H9 (cell line): ENCODE data around the gene CCNY. TPM values are rescaled to one million over a fixed set of nuclear protein-coding genes. Genes with fewer than 3 reads are reported as not detected.

Source experiments
- DNase-seq: peaks from one replicate; pipeline ENCODE4 v3.0.0-alpha.2; 2017
- H2AFZ ChIP-seq: one replicate; pipeline ENCODE4 v1.6.1; 2013; ENCODE audit warnings: mild to moderate bottlenecking, low read length, control low read depth, moderate library complexity
- H2AK5ac ChIP-seq: 2 replicates; pipeline ENCODE4 v1.6.1; 2013; ENCODE audit warnings: low read length, control low read depth, mixed read lengths; ENCODE audit not compliant: insufficient read length
- H2BK120ac ChIP-seq: one replicate; pipeline ENCODE4 v1.6.1; 2013; ENCODE audit warnings: low read depth, mild to moderate bottlenecking, low read length, control low read depth, inconsistent platforms; ENCODE audit not compliant: poor library complexity, severe bottlenecking
- H2BK12ac ChIP-seq: 2 replicates; pipeline ENCODE4 v1.6.1; 2013; ENCODE audit warnings: low read length, control low read depth, mixed read lengths, low read depth; ENCODE audit not compliant: insufficient read length
- H2BK15ac ChIP-seq: 2 replicates; pipeline ENCODE4 v1.6.1; 2013; ENCODE audit warnings: low read depth, low read length, control low read depth
- H2BK20ac ChIP-seq: one replicate; pipeline ENCODE4 v1.6.1; 2013; ENCODE audit warnings: low read depth, mild to moderate bottlenecking, low read length, control low read depth, inconsistent platforms; ENCODE audit not compliant: poor library complexity, severe bottlenecking
- H2BK5ac ChIP-seq: 2 replicates; pipeline ENCODE4 v1.6.1; 2013; ENCODE audit warnings: low read length, control low read depth, mixed read lengths; ENCODE audit not compliant: insufficient read length
- H3K14ac ChIP-seq: 2 replicates; pipeline ENCODE4 v1.6.1; 2013; ENCODE audit warnings: low read length, control low read depth; ENCODE audit not compliant: insufficient read depth
- H3K18ac ChIP-seq: 2 replicates; pipeline ENCODE4 v1.6.1; 2013; ENCODE audit warnings: low read depth, mild to moderate bottlenecking, mixed read lengths, low read length, control low read depth; ENCODE audit not compliant: insufficient read length
- H3K23ac ChIP-seq: 2 replicates; pipeline ENCODE4 v1.6.1; 2013; ENCODE audit warnings: low read length, control low read depth, mixed read lengths, low read depth; ENCODE audit not compliant: insufficient read length
- H3K23me2 ChIP-seq: 2 replicates; pipeline ENCODE4 v1.6.1; 2013; ENCODE audit warnings: low read depth, mild to moderate bottlenecking, mixed read lengths, low read length, control low read depth; ENCODE audit not compliant: insufficient read length, poor library complexity, severe bottlenecking
- H3K27ac ChIP-seq: 2 replicates; pipeline ENCODE4 v1.5.1; 2013; ENCODE audit warnings: low read length, control low read depth, mixed read lengths, low read depth; ENCODE audit not compliant: insufficient read length
- H3K27me3 ChIP-seq: 2 replicates; pipeline ENCODE4 v1.6.1; 2013; ENCODE audit warnings: low read length, control low read depth, inconsistent platforms; ENCODE audit not compliant: insufficient read depth
- H3K4ac ChIP-seq: 2 replicates; pipeline ENCODE4 v1.6.1; 2013; ENCODE audit warnings: low read depth, mild to moderate bottlenecking, control low read depth, inconsistent platforms, low read length, moderate library complexity
- H3K4me1 ChIP-seq: 2 replicates; pipeline ENCODE4 v1.6.1; 2013; ENCODE audit warnings: low read length, control low read depth, inconsistent platforms; ENCODE audit not compliant: insufficient read depth
- H3K4me2 ChIP-seq: 2 replicates; pipeline ENCODE4 v1.6.1; 2013; ENCODE audit warnings: low read length, control low read depth, mixed read lengths; ENCODE audit not compliant: insufficient read length, insufficient read depth
- H3K56ac ChIP-seq: 2 replicates; pipeline ENCODE4 v1.6.1; 2013; ENCODE audit warnings: low read depth, mild to moderate bottlenecking, mixed read lengths, low read length, control low read depth; ENCODE audit not compliant: insufficient read length
- H3K79me1 ChIP-seq: 2 replicates; pipeline ENCODE4 v1.6.1; 2013; ENCODE audit warnings: low read depth, mild to moderate bottlenecking, moderate library complexity, low read length, control low read depth, inconsistent platforms; ENCODE audit not compliant: insufficient read depth, poor library complexity, severe bottlenecking
- H3K79me2 ChIP-seq: 2 replicates; pipeline ENCODE4 v1.6.1; 2013; ENCODE audit warnings: low read length, control low read depth, inconsistent platforms; ENCODE audit not compliant: insufficient read depth
- H3K9ac ChIP-seq: 2 replicates; pipeline ENCODE4 v1.6.1; 2013; ENCODE audit warnings: low read length, control low read depth, mixed read lengths; ENCODE audit not compliant: insufficient read length; ENCODE audit errors: extremely low read depth
- H3K9me3 ChIP-seq: one replicate; pipeline ENCODE4 v1.6.1; 2013; ENCODE audit warnings: low read depth, low read length, inconsistent platforms; ENCODE audit not compliant: control insufficient read depth
- H3T11ph ChIP-seq: one replicate; pipeline ENCODE4 v1.6.1; 2013; ENCODE audit warnings: mild to moderate bottlenecking, low read length, control low read depth, inconsistent platforms
- H4K20me1 ChIP-seq: one replicate; pipeline ENCODE4 v1.6.1; 2013; ENCODE audit not compliant: control insufficient read depth, insufficient read length, insufficient read depth
- H4K5ac ChIP-seq: 2 replicates; pipeline ENCODE4 v1.6.1; 2013; ENCODE audit warnings: low read depth, mild to moderate bottlenecking, mixed read lengths, low read length, control low read depth; ENCODE audit not compliant: insufficient read length
- H4K8ac ChIP-seq: replicated peaks from 2 replicates; pipeline ENCODE4 v1.6.1; 2013; ENCODE audit warnings: low read length, control low read depth, mixed read lengths, low read depth; ENCODE audit not compliant: insufficient read length
- H4K91ac ChIP-seq: 2 replicates; pipeline ENCODE4 v1.6.1; 2013; ENCODE audit warnings: low read depth, mild to moderate bottlenecking, moderate library complexity, mixed read lengths, low read length, control low read depth; ENCODE audit not compliant: insufficient read length
- H3K27ac Mint-ChIP-seq, 3 experiments: 2 replicates in 2 of 3; 3 replicates in 1 of 3; pipeline ENCODE4 v1.8.0; 2020 to 2021; ENCODE audit warnings: mixed read lengths in 3 of 3, mild to moderate bottlenecking in 1 of 3, moderate library complexity in 1 of 3
- H3K27me3 Mint-ChIP-seq: 2 replicates; pipeline ENCODE4 v1.8.0; 2021; ENCODE audit warnings: low read depth, mild to moderate bottlenecking, moderate library complexity, mixed read lengths
- H3K36me3 Mint-ChIP-seq, 3 experiments: 2 replicates in 2 of 3; 3 replicates in 1 of 3; pipeline ENCODE4 v1.8.0; 2020 to 2021; ENCODE audit warnings: low read depth in 3 of 3, mixed read lengths in 3 of 3; ENCODE audit not compliant: insufficient read depth in 1 of 3
- H3K4me1 Mint-ChIP-seq, 2 experiments: 2 replicates each; pipeline ENCODE4 v1.8.0; 2020; ENCODE audit warnings: mixed read lengths in 2 of 2
- H3K4me3 Mint-ChIP-seq, 2 experiments: 2 replicates in 1 of 2; 3 replicates in 1 of 2; pipeline ENCODE4 v1.8.0; 2020 to 2021; ENCODE audit warnings: mild to moderate bottlenecking in 2 of 2, mixed read lengths in 2 of 2, moderate library complexity in 1 of 2
- H3K9me3 Mint-ChIP-seq, 2 experiments: 2 replicates in 1 of 2; 3 replicates in 1 of 2; pipeline ENCODE4 v1.8.0; 2020; ENCODE audit warnings: mild to moderate bottlenecking in 2 of 2, mixed read lengths in 2 of 2, moderate library complexity in 1 of 2
- CTCF ChIP-seq: fragments of 200-600 bp; sonication (generic); conservative IDR thresholded peaks from 3 replicates; pipeline ENCODE4 v1.8.0; 2021; ENCODE audit warnings: antibody characterized with exemption, mild to moderate bottlenecking
- WGBS: extraction: QIAGEN DNeasy Blood & Tissue Kit; methylation state at CpG from one replicate; pipeline ENCODE4 v1.1.7; 2013; ENCODE audit warnings: missing lambda C conversion rate, low lambda C conversion rate, mixed read lengths; ENCODE audit not compliant: insufficient read length; ENCODE audit errors: extremely low coverage; 5-methylcytosine and 5-hydroxymethylcytosine counted together
- total RNA-seq: library from RNA; stranded (reverse); gene quantifications from 2 replicates; pipeline ENCODE4 v1.2.1, GENCODE V29; 2021

CCNY gene
- total RNA-seq, 1 experiment from 2014 or later, result 62.1 TPM

- no peak overlapping the region for H3K23ac ChIP-seq
- no peak overlapping the region for H3K56ac ChIP-seq
- H2BK120ac ChIP-seq, result no peak overlapping the region
- H3K27ac ChIP-seq, result no peak overlapping the region
- no peaks in the 10 kb centered on the region; the same call in 1 of the 2 replicates for H3K27me3 ChIP-seq
- H3K36me3 Mint-ChIP-seq, result peaks cover 28 to 40% (median 32%) of the 10 kb centered on the region in 3 experiments
- no peak for DNase-seq
- no peak overlapping the region for H3K14ac ChIP-seq
- no peak overlapping the region for H3T11ph ChIP-seq
- H3K18ac ChIP-seq, result no peak overlapping the region
- no peak overlapping the region for H2BK12ac ChIP-seq
- H3K79me2 ChIP-seq, result peaks cover 8% of the 10 kb centered on the region; the same call in 1 of the 2 replicates
- H2AK5ac ChIP-seq, result no peak overlapping the region
- no peak overlapping the region for H3K4me2 ChIP-seq
- H4K8ac ChIP-seq, result no peak overlapping the region
- no peaks in the 10 kb centered on the region for H3K27me3 Mint-ChIP-seq
- no peak overlapping the region for H2BK15ac ChIP-seq
- no peak overlapping the region for H4K5ac ChIP-seq
- H4K20me1 ChIP-seq, result no peaks in the 10 kb centered on the region
- no peak overlapping the region for H3K27ac Mint-ChIP-seq
- H3K4me3 Mint-ChIP-seq, result no peak overlapping the region
- no peak overlapping the region for H3K9ac ChIP-seq
- no peak for TF ChIP-seq CTCF
- peaks cover 7% of the 10 kb centered on the region; the same call in 1 of the 2 replicates for H3K4me1 ChIP-seq
- WGBS, result no CpG with 5 or more reads among the region's 3 CpGs
- H3K79me1 ChIP-seq, result peaks cover 10% of the 10 kb centered on the region
- H4K91ac ChIP-seq, result no peak overlapping the region
- no peak overlapping the region for H2BK5ac ChIP-seq
- H3K4ac ChIP-seq, result no peak overlapping the region
- peaks cover 27 to 31% of the 10 kb centered on the region in 2 experiments for H3K9me3 Mint-ChIP-seq
- H3K23me2 ChIP-seq, result no peaks in the 10 kb centered on the region
- H2BK20ac ChIP-seq, result no peak overlapping the region
- peaks cover 16 to 24% of the 10 kb centered on the region in 2 experiments for H3K4me1 Mint-ChIP-seq
- H3K9me3 ChIP-seq, result no peaks in the 10 kb centered on the region
- no peak overlapping the region for H2AFZ ChIP-seq
Observed at GRCh38 chr10:35443858-35444257, 107.5 kb downstream of the CCNY start.
